Measurements from ENCODE around the gene TNFSF13.

The TNFSF13 gene

GRCh38 chr17:7563115-7563869 lies 4.7 kb downstream of the TNFSF13 start:
- no peak for DNase-seq (ENCODE audit: low read depth)
- H3K4me3 ChIP-seq (ENCODE audit: low read depth, low read length): peak overlapping the region; percentile 90

GRCh38 chr17:7569571-7569970 lies 11.0 kb downstream of the TNFSF13 start:
- no peak overlapping the region for H3K4me3 ChIP-seq (ENCODE audit: low read depth, low read length)
- no peak for TF ChIP-seq CTCF (IDR thresholded peaks at IDR 0.05; ENCODE audit: control insufficient read depth, extremely low read depth, insufficient read depth)
- DNase-seq (ENCODE audit: low read depth): no peak

More at GRCh38 chr17:7563115-7563869, 4.7 kb downstream of the TNFSF13 start:
- TF ChIP-seq CTCF (IDR thresholded peaks at IDR 0.05; ENCODE audit: control insufficient read depth, extremely low read depth, insufficient read depth): no peak

DNA sequence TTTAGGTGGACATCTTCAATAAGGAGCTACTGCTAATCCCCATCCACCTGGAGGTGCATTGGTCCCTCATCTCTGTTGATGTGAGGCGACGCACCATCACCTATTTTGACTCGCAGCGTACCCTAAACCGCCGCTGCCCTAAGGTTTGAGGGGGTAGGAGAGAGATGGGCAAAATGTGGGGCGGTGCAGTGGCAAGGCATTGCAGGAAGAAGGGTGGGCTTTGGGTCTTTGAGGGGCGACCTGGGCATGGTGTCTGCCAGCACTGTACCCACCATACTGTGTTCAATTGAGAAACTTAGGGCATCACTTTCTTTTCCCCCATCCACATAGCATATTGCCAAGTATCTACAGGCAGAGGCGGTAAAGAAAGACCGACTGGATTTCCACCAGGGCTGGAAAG lies 11.8 kb downstream of the TNFSF13 start:
- DNase-seq (ENCODE audit: low read depth): no peak
- no peak for TF ChIP-seq CTCF (IDR thresholded peaks at IDR 0.05; ENCODE audit: control insufficient read depth, extremely low read depth, insufficient read depth)
- H3K4me3 ChIP-seq (ENCODE audit: low read depth, low read length): no peak overlapping the region

GRCh38 chr17:7572338-7572587 lies 13.7 kb downstream of the TNFSF13 start:
- peak; percentile 99 for DNase-seq (ENCODE audit: low read depth)
- no peak for TF ChIP-seq CTCF (IDR thresholded peaks at IDR 0.05; ENCODE audit: control insufficient read depth, extremely low read depth, insufficient read depth)
- peak overlapping the region; percentile 99 for H3K4me3 ChIP-seq (ENCODE audit: low read depth, low read length)

- peak overlapping the region; percentile 99 for H3K4me3 ChIP-seq (ENCODE audit: low read depth, low read length)
- no peak for DNase-seq (ENCODE audit: low read depth)
- TF ChIP-seq CTCF (IDR thresholded peaks at IDR 0.05; ENCODE audit: control insufficient read depth, extremely low read depth, insufficient read depth): no peak
These were observed 14.2 kb downstream of the TNFSF13 start for GRCh38 chr17:7572588-7573323.

- TF ChIP-seq CTCF (IDR thresholded peaks at IDR 0.05; ENCODE audit: control insufficient read depth, extremely low read depth, insufficient read depth): no peak
- H3K4me3 ChIP-seq (ENCODE audit: low read depth, low read length): peak overlapping the region; percentile 99
- DNase-seq (ENCODE audit: low read depth): no peak
These were observed 15.0 kb downstream of the TNFSF13 start for GRCh38 chr17:7573324-7574080.
